Liver (tissue), 9 donors: ENCODE data around the gene AATF. TPM values are rescaled to one million over a fixed set of nuclear protein-coding genes. Genes with fewer than 3 reads are reported as not detected.

Experiments used
- DNase-seq: peaks from one replicate; pipeline ENCODE4 v3.0.0-alpha.2; 2017; ENCODE audit warnings: low spot score
- H3K27ac ChIP-seq, 2 donors: one replicate each; pipeline ENCODE4 v1.7.0; 2013; ENCODE audit warnings: inconsistent platforms in 2 of 2, low read length in 2 of 2, control low read depth in 1 of 2, low read depth in 1 of 2, mild to moderate bottlenecking in 1 of 2
- H3K27me3 ChIP-seq, 4 donors: one replicate each; pipeline versions ENCODE4 v1.6.1 to v1.7.0; 2013; ENCODE audit warnings: low read length in 3 of 4, inconsistent platforms in 1 of 4, mild to moderate bottlenecking in 1 of 4, moderate library complexity in 1 of 4; ENCODE audit not compliant: control insufficient read depth in 4 of 4, insufficient read depth in 4 of 4
- H3K36me3 ChIP-seq, 4 donors: one replicate each; pipeline versions ENCODE4 v1.6.1 to v1.7.0; 2013; ENCODE audit warnings: low read length in 3 of 4, mild to moderate bottlenecking in 3 of 4, low read depth in 1 of 4, moderate library complexity in 1 of 4; ENCODE audit not compliant: control insufficient read depth in 4 of 4, insufficient read depth in 3 of 4
- H3K4me1 ChIP-seq, 4 donors: one replicate each; pipeline versions ENCODE4 v1.6.1 to v1.7.0; 2013; ENCODE audit warnings: low read length in 3 of 4, mild to moderate bottlenecking in 3 of 4, moderate library complexity in 1 of 4; ENCODE audit not compliant: control insufficient read depth in 4 of 4, insufficient read depth in 4 of 4
- H3K4me3 ChIP-seq, 3 donors: one replicate each; pipeline versions ENCODE4 v1.6.1 to v1.7.0; 2013; ENCODE audit warnings: low read length in 3 of 3, control low read depth in 1 of 3, low read depth in 1 of 3, mild to moderate bottlenecking in 1 of 3
- H3K9ac ChIP-seq, 2 donors: one replicate each; pipeline ENCODE4 v1.7.0; 2013; ENCODE audit warnings: low read length in 2 of 2, mild to moderate bottlenecking in 2 of 2, moderate library complexity in 2 of 2, control low read depth in 1 of 2, low read depth in 1 of 2
- H3K9me3 ChIP-seq, 4 donors: one replicate each; pipeline versions ENCODE4 v1.6.1 to v1.7.0; 2013; ENCODE audit warnings: low read length in 3 of 4; ENCODE audit not compliant: control insufficient read depth in 4 of 4
- ATF3 ChIP-seq: IDR thresholded peaks from 2 replicates; pipeline ENCODE4 v1.6.1; 2016; ENCODE audit warnings: antibody characterized with exemption
- CTCF ChIP-seq: fragments of 150-350 bp; IDR thresholded peaks from 2 replicates; pipeline ENCODE4 v1.5.1; 2017; ENCODE audit warnings: improper control_type of control experiment, low read depth, low read length; ENCODE audit not compliant: missing input control
- EGR1 ChIP-seq, 2 donors: IDR thresholded peaks; 2 replicates each; pipeline ENCODE4 v1.6.1; 2016 to 2018; ENCODE audit warnings: antibody characterized with exemption in 2 of 2, low read depth in 2 of 2
- FOXA1 ChIP-seq: IDR thresholded peaks from 2 replicates; pipeline ENCODE4 v1.6.1; 2016; ENCODE audit warnings: antibody characterized with exemption
- FOXA2 ChIP-seq: IDR thresholded peaks from 2 replicates; pipeline ENCODE4 v1.6.1; 2016; ENCODE audit warnings: antibody characterized with exemption
- GABPA ChIP-seq, 2 donors: IDR thresholded peaks in 1 of 2; conservative IDR thresholded peaks in 1 of 2; 2 replicates each; pipeline ENCODE4 v1.6.1; 2016; ENCODE audit warnings: antibody characterized with exemption in 2 of 2, mild to moderate bottlenecking in 1 of 2, moderate library complexity in 1 of 2
- HNF4A ChIP-seq, 2 donors: conservative IDR thresholded peaks; 2 replicates each; pipeline ENCODE4 v1.6.1; 2016; ENCODE audit warnings: antibody characterized with exemption in 2 of 2, mild to moderate bottlenecking in 2 of 2
- HNF4G ChIP-seq: IDR thresholded peaks from 2 replicates; pipeline ENCODE4 v1.6.1; 2016; ENCODE audit warnings: antibody characterized with exemption
- MAX ChIP-seq: IDR thresholded peaks from 2 replicates; pipeline ENCODE4 v1.6.1; 2016; ENCODE audit warnings: antibody characterized with exemption
- REST ChIP-seq: IDR thresholded peaks from 2 replicates; pipeline ENCODE4 v1.6.1; 2016; ENCODE audit warnings: antibody characterized with exemption, mild to moderate bottlenecking
- TAF1 ChIP-seq: conservative IDR thresholded peaks from 2 replicates; pipeline ENCODE4 v1.6.1; 2016; ENCODE audit warnings: antibody characterized with exemption, mild to moderate bottlenecking
- YY1 ChIP-seq: IDR thresholded peaks from 2 replicates; pipeline ENCODE4 v1.6.1; 2016; ENCODE audit warnings: antibody characterized with exemption, mild to moderate bottlenecking
- ZBTB33 ChIP-seq: IDR thresholded peaks from 2 replicates; pipeline ENCODE4 v1.6.1; 2016; ENCODE audit warnings: antibody characterized with exemption
- WGBS: extraction: QIAGEN DNeasy Blood & Tissue Kit; methylation state at CpG from one replicate; pipeline ENCODE4 v1.1.7; 2013; 5-methylcytosine and 5-hydroxymethylcytosine counted together
- polyA plus RNA-seq, 2 donors: library from polyadenylated mRNA; stranded (reverse) in 1 of 2; unstranded in 1 of 2; fragments of 200-250 nt in 1 of 2; fragments of >200 nt in 1 of 2; fragmentation: Nextera tagmentation in 1 of 2; extraction: Ambion mirVana in 1 of 2; gene quantifications; one replicate each; pipeline versions ENCODE4 v1.2.1 to v1.2.3, GENCODE V29; 2013 to 2015
- total RNA-seq, 2 donors: library from RNA; depleted of rRNA; stranded (reverse); fragments of >200 nt; gene quantifications; one replicate each; pipeline ENCODE4 v1.2.3, GENCODE V29; 2014
- donor health status: healthy.
- donor health status: healthy.
- donor health status: healthy.
- donor health status: healthy.
- donor health status: healthy.

The AATF gene
- total and polyA plus RNA-seq, 4 donors = 10.8 to 16.9 (median 13.4) TPM

- TF ChIP-seq GABPA (IDR thresholded peaks at IDR 0.05 in 1 of 2, conservative IDR thresholded peaks at IDR 0.05 in 1 of 2) (no peak), HNF4A (conservative IDR thresholded peaks at IDR 0.05) (no peak), CTCF (no peak), YY1 (no peak)
- DNase-seq = no peak
- WGBS = 93% methylated on average over 6 of the region's 6 CpGs
- Histone ChIP-seq H3K4me3 (no peak overlapping the region), H3K27me3 (no peaks in the 10 kb centered on the region), H3K9me3 (no peaks in the 10 kb centered on the region), H3K4me1 (no peaks in the 10 kb centered on the region), H3K9ac (no peak overlapping the region), H3K27ac (no peak overlapping the region), H3K36me3 (peaks cover 0 to 5% (median under 1%) of the 10 kb centered on the region in 4 donors)
These were observed 90.5 kb downstream of the AATF start for GRCh38 chr17:37039269-37039668.

GRCh38 chr17:37041932-37042331 is 93.2 kb downstream of the AATF start:
- Histone ChIP-seq H3K9ac (no peak overlapping the region), H3K27ac (no peak overlapping the region), H3K4me3 (no peak overlapping the region), H3K9me3 (no peaks in the 10 kb centered on the region), H3K27me3 (no peaks in the 10 kb centered on the region), H3K4me1 (no peaks in the 10 kb centered on the region), H3K36me3 (peaks cover 0 to 5% (median under 1%) of the 10 kb centered on the region in 4 donors)
- no peak for DNase-seq
- TF ChIP-seq GABPA (IDR thresholded peaks at IDR 0.05 in 1 of 2, conservative IDR thresholded peaks at IDR 0.05 in 1 of 2) = no peak
- TF ChIP-seq ZBTB33 = no peak
- TF ChIP-seq TAF1 = no peak
- TF ChIP-seq YY1 = no peak
- TF ChIP-seq HNF4G = no peak
- TF ChIP-seq MAX = no peak
- no peak for TF ChIP-seq EGR1 (IDR thresholded peaks at IDR 0.05; ENCODE audit: low read depth in 2 of 2)
- TF ChIP-seq CTCF = no peak
- TF ChIP-seq ATF3 = no peak

- peaks cover 0 to 5% (median under 1%) of the 10 kb centered on the region in 4 donors for H3K36me3 ChIP-seq
- no peaks in the 10 kb centered on the region for H3K27me3 ChIP-seq
- no peaks in the 10 kb centered on the region for H3K4me1 ChIP-seq
- no peak overlapping the region for H3K27ac ChIP-seq
- DNase-seq = no peak
- no peak overlapping the region for H3K4me3 ChIP-seq
- no peak overlapping the region for H3K9ac ChIP-seq
- 91% methylated on average over 3 of the region's 3 CpGs for WGBS
- H3K9me3 ChIP-seq = no peaks in the 10 kb centered on the region
- TF ChIP-seq ATF3 = no peak
- no peak for TF ChIP-seq FOXA2
- no peak for TF ChIP-seq CTCF
- no peak for TF ChIP-seq HNF4A (conservative IDR thresholded peaks at IDR 0.05)
- no peak for TF ChIP-seq GABPA (IDR thresholded peaks at IDR 0.05 in 1 of 2, conservative IDR thresholded peaks at IDR 0.05 in 1 of 2)
- no peak for TF ChIP-seq FOXA1
- TF ChIP-seq TAF1 = no peak
- TF ChIP-seq REST = no peak
These were observed 94.4 kb downstream of the AATF start for GRCh38 chr17:37043201-37043600.
